Neuronal stem cell (in vitro differentiated cells): ENCODE data around the gene FGF8.
A peak's percentile ranks its signal among the peaks of the same experiment; 100 is the strongest.

Experiments used
- DNase-seq: peaks from one replicate; pipeline ENCODE4 v3.0.0-alpha.2; 2013; ENCODE audit warnings: low spot score
- H2AFZ ChIP-seq: one replicate; pipeline ENCODE4 v1.6.1; 2013; ENCODE audit warnings: mild to moderate bottlenecking, low read length, inconsistent platforms
- H2AK5ac ChIP-seq: 2 replicates; pipeline ENCODE4 v1.6.1; 2013; ENCODE audit warnings: low read depth, mild to moderate bottlenecking, inconsistent platforms, low read length, moderate library complexity, mixed read lengths
- H2BK120ac ChIP-seq: 2 replicates; pipeline ENCODE4 v1.6.1; 2013; ENCODE audit warnings: low read depth, mild to moderate bottlenecking, inconsistent platforms, low read length, moderate library complexity, mixed read lengths
- H2BK12ac ChIP-seq: one replicate; pipeline ENCODE4 v1.6.1; 2013; ENCODE audit warnings: low read length, inconsistent platforms
- H2BK15ac ChIP-seq: 2 replicates; pipeline ENCODE4 v1.6.1; 2013; ENCODE audit warnings: mild to moderate bottlenecking, low read length, inconsistent platforms, mixed read lengths
- H2BK5ac ChIP-seq: one replicate; pipeline ENCODE4 v1.6.1; 2013; ENCODE audit warnings: inconsistent platforms, mild to moderate bottlenecking, low read length, moderate library complexity
- H3K14ac ChIP-seq: one replicate; pipeline ENCODE4 v1.6.1; 2013; ENCODE audit warnings: low read length, inconsistent platforms
- H3K18ac ChIP-seq: 2 replicates; pipeline ENCODE4 v1.6.1; 2013; ENCODE audit warnings: low read length, inconsistent platforms
- H3K23ac ChIP-seq: 2 replicates; pipeline ENCODE4 v1.6.1; 2013; ENCODE audit warnings: low read depth, mild to moderate bottlenecking, mixed read lengths, low read length, inconsistent platforms; ENCODE audit not compliant: poor library complexity
- H3K27ac ChIP-seq: replicated peaks from 3 replicates; pipeline ENCODE4 v1.5.1; 2013; ENCODE audit warnings: low read length, inconsistent platforms
- H3K27me3 ChIP-seq, 3 experiments: 2 replicates each; pipeline ENCODE4 v1.6.1; 2013; ENCODE audit warnings: low read length in 3 of 3, mild to moderate bottlenecking in 2 of 3, inconsistent platforms in 1 of 3, low read depth in 1 of 3, mixed read lengths in 1 of 3, moderate library complexity in 1 of 3; ENCODE audit not compliant: control insufficient read depth in 3 of 3, insufficient read depth in 3 of 3
- H3K36me3 ChIP-seq, 2 donors: replicated peaks in 1 of 2; 2 replicates each; pipeline ENCODE4 v1.6.1; 2013; ENCODE audit warnings: low read length in 2 of 2; ENCODE audit not compliant: control insufficient read depth in 2 of 2, insufficient read depth in 2 of 2
- H3K4ac ChIP-seq: 2 replicates; pipeline ENCODE4 v1.6.1; 2013; ENCODE audit warnings: inconsistent platforms, mild to moderate bottlenecking, low read length, moderate library complexity
- H3K4me1 ChIP-seq, 2 donors: 1 replicate in 1 of 2; 2 replicates in 1 of 2; pipeline ENCODE4 v1.6.1; 2013; ENCODE audit warnings: low read length in 2 of 2, low read depth in 1 of 2; ENCODE audit not compliant: control insufficient read depth in 2 of 2, insufficient read depth in 1 of 2
- H3K4me2 ChIP-seq: one replicate; pipeline ENCODE4 v1.6.1; 2013; ENCODE audit warnings: mild to moderate bottlenecking, low read length, inconsistent platforms; ENCODE audit not compliant: insufficient read depth, poor library complexity, severe bottlenecking
- H3K4me3 ChIP-seq, 2 donors: 2 replicates each; pipeline ENCODE4 v1.5.1; 2013; ENCODE audit warnings: low read length in 2 of 2, mild to moderate bottlenecking in 2 of 2, inconsistent platforms in 1 of 2, moderate library complexity in 1 of 2
- H3K79me1 ChIP-seq: one replicate; pipeline ENCODE4 v1.6.1; 2013; ENCODE audit warnings: low read depth, mild to moderate bottlenecking, inconsistent platforms, low read length, moderate library complexity
- H3K9ac ChIP-seq: one replicate; pipeline ENCODE4 v1.6.1; 2013; ENCODE audit warnings: mild to moderate bottlenecking, low read depth, low read length, inconsistent platforms; ENCODE audit not compliant: poor library complexity
- H3K9me3 ChIP-seq, 2 donors: replicated peaks in 1 of 2; 2 replicates each; pipeline versions ENCODE3 to v1.6.1; 2013; ENCODE audit warnings: low read length in 2 of 2, mild to moderate bottlenecking in 2 of 2, inconsistent platforms in 1 of 2, low read depth in 1 of 2, mixed read lengths in 1 of 2, moderate library complexity in 1 of 2; ENCODE audit not compliant: control insufficient read depth in 2 of 2, insufficient read depth in 1 of 2
- H4K8ac ChIP-seq: one replicate; pipeline ENCODE4 v1.6.1; 2013; ENCODE audit warnings: low read depth, mild to moderate bottlenecking, inconsistent platforms, low read length, moderate library complexity
- H4K91ac ChIP-seq: one replicate; pipeline ENCODE4 v1.6.1; 2013; ENCODE audit warnings: low read length, low read depth, mild to moderate bottlenecking, inconsistent platforms; ENCODE audit not compliant: poor library complexity
- WGBS, 2 donors: extraction: QIAGEN DNeasy Blood & Tissue Kit; methylation state at CpG; one replicate each; pipeline ENCODE4 v1.1.7; 2013; ENCODE audit warnings: missing lambda C conversion rate in 2 of 2, mixed read lengths in 1 of 2; ENCODE audit not compliant: insufficient read length in 2 of 2, insufficient replicate concordance in 1 of 2; ENCODE audit errors: extremely low coverage in 2 of 2; 5-methylcytosine and 5-hydroxymethylcytosine counted together

FGF8 gene

DNA sequence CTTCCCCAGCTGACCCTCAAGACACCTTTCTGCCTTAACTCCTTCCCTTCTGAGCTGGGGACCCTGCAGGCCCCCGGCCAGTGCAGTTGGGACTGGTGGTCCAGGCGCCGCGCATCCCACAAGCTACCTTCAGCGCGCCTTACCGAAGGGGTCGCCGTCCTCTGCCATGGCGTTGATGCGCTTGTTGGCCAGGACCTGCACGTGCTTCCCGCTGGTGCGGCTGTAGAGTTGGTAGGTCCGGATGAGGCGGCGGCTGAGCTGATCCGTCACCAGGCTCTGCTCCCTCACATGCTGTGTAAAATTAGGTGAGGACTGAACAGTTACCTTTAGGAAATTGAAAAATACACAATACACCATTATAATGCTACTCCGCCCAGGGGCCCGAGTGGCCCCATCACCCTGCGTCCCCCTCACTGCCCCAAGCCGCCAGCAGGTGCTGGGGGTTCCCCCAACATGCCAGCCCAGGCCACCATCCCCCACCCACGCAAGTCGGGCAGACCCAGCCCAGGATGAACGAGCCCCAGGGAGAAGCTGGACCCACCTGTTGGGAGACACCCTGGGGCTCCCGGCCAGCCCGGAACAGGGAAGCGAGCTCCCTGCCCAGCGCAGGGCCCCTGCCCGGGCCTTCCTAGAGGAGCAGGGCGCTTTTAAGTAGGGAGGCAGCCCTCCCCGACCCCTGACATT, 1.2 kb downstream of the FGF8 start:
- Histone ChIP-seq H2AFZ (no peak overlapping the region), H2BK15ac (peak overlapping the region; percentile 52), H3K4me3 (peak overlapping the region in 1 of 2 donors; percentile 86), H3K79me1 (peaks cover 8% of the 10 kb centered on the region), H3K4me2 (peak overlapping the region; percentile 96), H2AK5ac (peak overlapping the region; percentile 90), H2BK12ac (peak overlapping the region; percentile 63), H3K4ac (no peak overlapping the region), H3K9ac (peak overlapping the region; percentile 96), H3K18ac (peak overlapping the region; percentile 95), H2BK120ac (peak overlapping the region; percentile 4), H3K14ac (no peak overlapping the region), H4K91ac (no peak overlapping the region), H2BK5ac (peak overlapping the region; percentile 31), H3K9me3 (no peaks in the 10 kb centered on the region), H3K27ac (no peak overlapping the region), H3K36me3 (peaks cover 0 to 4% of the 10 kb centered on the region in 2 donors), H3K23ac (peak overlapping the region; percentile 44), H3K4me1 (peaks cover 8 to 35% of the 10 kb centered on the region in 2 donors), H4K8ac (no peak overlapping the region), H3K27me3 (peaks cover 0 to 96% (median 44%) of the 10 kb centered on the region in 3 experiments)
- no peak for DNase-seq
- no CpG with 5 or more reads among the region's 32 CpGs for WGBS, 2 donors

GRCh38 chr10:101773923-101774588, 1.9 kb downstream of the FGF8 start:
- no peak overlapping the region for H2BK5ac ChIP-seq
- whole genome bisulfite sequencing, 2 donors = no CpG with 5 or more reads among the region's 13 CpGs
- peaks cover 8% of the 10 kb centered on the region for H3K79me1 ChIP-seq
- H4K91ac ChIP-seq = no peak overlapping the region
- peak overlapping the region; percentile 4 for H2BK120ac ChIP-seq
- H2BK12ac ChIP-seq = no peak overlapping the region
- H4K8ac ChIP-seq = no peak overlapping the region
- no peak overlapping the region for H3K23ac ChIP-seq
- no peaks in the 10 kb centered on the region for H3K9me3 ChIP-seq
- peaks cover 0 to 96% (median 37%) of the 10 kb centered on the region in 3 experiments for H3K27me3 ChIP-seq
- H2AK5ac ChIP-seq = peak overlapping the region; percentile 90
- H3K9ac ChIP-seq = no peak overlapping the region
- H3K14ac ChIP-seq = no peak overlapping the region
- H3K36me3 ChIP-seq = peaks cover 0 to 4% of the 10 kb centered on the region in 2 donors
- no peak overlapping the region for H3K4ac ChIP-seq
- H3K4me3 ChIP-seq = no peak overlapping the region
- H3K4me1 ChIP-seq = peaks cover 6 to 30% of the 10 kb centered on the region in 2 donors
- H3K27ac ChIP-seq = no peak overlapping the region
- H3K4me2 ChIP-seq = peak overlapping the region; percentile 96
- no peak for DNase-seq
- H2AFZ ChIP-seq = no peak overlapping the region
- peak overlapping the region; percentile 90 for H3K18ac ChIP-seq
- H2BK15ac ChIP-seq = peak overlapping the region; percentile 52

DNA sequence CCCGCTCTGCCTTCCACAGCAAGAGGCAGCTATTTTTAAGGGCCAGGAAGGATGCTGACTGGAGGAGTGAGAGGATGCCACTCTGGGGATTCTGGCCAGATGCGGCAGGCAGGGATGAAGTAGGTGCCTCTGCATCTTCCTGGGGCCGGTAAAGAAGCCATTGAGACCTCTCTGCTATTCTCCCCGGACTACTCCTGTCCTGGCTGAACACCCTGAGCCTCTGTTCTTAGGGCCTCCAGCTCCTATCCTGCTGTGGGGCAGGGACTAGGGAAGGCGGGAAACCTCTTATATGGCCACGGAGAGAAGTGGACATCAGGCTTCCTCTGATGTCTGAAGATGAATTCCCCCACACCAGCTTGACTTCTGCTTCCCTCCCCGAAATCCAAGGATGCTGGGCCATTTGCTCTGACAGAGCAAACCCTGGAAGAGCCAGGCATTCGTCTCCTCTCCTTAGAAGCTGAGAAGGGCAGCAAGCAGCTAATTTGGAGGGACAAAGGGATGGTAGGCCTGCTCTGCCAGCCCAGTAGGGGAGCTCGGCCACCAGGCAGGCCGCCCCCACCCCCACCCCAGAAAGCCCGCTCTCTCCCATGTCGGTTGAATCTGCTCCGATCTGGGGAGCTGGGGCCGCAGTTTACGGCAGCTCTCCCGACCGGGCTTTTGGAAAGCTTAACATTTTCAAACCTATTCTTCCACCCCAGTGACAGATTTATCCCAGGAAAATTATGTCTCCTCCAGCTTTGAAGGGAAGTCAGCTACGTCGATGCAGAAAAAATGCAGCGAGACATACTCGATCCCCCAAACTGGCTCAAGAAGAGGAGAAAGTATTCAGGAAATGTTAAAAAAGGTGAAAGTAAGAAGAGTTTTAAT, 2.8 kb downstream of the FGF8 start:
- peak overlapping the region; percentile 5 for H2BK15ac ChIP-seq
- no peak overlapping the region for H2AFZ ChIP-seq
- no peak overlapping the region for H2BK120ac ChIP-seq
- H2BK5ac ChIP-seq = peak overlapping the region; percentile 57
- H3K4me1 ChIP-seq = peaks cover 0 to 34% of the 10 kb centered on the region in 2 donors
- H3K23ac ChIP-seq = no peak overlapping the region
- H2BK12ac ChIP-seq = no peak overlapping the region
- peaks cover 0 to 96% (median 28%) of the 10 kb centered on the region in 3 experiments for H3K27me3 ChIP-seq
- H2AK5ac ChIP-seq = peak overlapping the region; percentile 6
- H3K14ac ChIP-seq = no peak overlapping the region
- peaks cover 8% of the 10 kb centered on the region for H3K79me1 ChIP-seq
- H4K8ac ChIP-seq = no peak overlapping the region
- H3K18ac ChIP-seq = peak overlapping the region; percentile 61
- H3K27ac ChIP-seq = no peak overlapping the region
- no peaks in the 10 kb centered on the region for H3K9me3 ChIP-seq
- DNase-seq = no peak
- no peak overlapping the region for H4K91ac ChIP-seq
- H3K4ac ChIP-seq = no peak overlapping the region
- H3K4me3 ChIP-seq = no peak overlapping the region
- WGBS, 2 donors = no CpG with 5 or more reads among the region's 21 CpGs
- peaks cover 0 to 4% of the 10 kb centered on the region in 2 donors for H3K36me3 ChIP-seq
- peak overlapping the region; percentile 19 for H3K4me2 ChIP-seq
- H3K9ac ChIP-seq = peak overlapping the region; percentile 81
